HEK293 (cell line): ENCODE results near the gene ZMYM4.
A peak's percentile ranks its signal among the peaks of the same experiment; 100 is the strongest.

Experiments
- CTCF ChIA-PET: fragments of 350-600 bp; formaldehyde crosslinking; extraction: SDS; loops from one replicate; lab custom pipeline; 2021; ENCODE audit warnings: antibody characterized with exemption; lab: Yijun Ruan, JAX
- POLR2A ChIA-PET: fragments of 300-600 bp; formaldehyde crosslinking; extraction: SDS; loops from one replicate; lab custom pipeline; 2020; ENCODE audit warnings: antibody characterized with exemption, inconsistent platforms; lab: Yijun Ruan, JAX
- H3K27ac ChIP-seq: fragments of 200-500 bp; sonication (Bioruptor generic); 2 replicates; pipeline ENCODE4 v1.5.1; 2014; ENCODE audit warnings: low read depth, low read length, control low read depth, inconsistent platforms; ENCODE audit errors: extremely low read depth
- H3K36me3 ChIP-seq, 2 experiments: fragments of 200-500 bp in 1 of 2; sonication (Bioruptor generic) in 1 of 2; 1 replicate in 1 of 2; 2 replicates in 1 of 2; pipeline ENCODE4 v1.5.1; 2014 to 2017; ENCODE audit warnings: inconsistent platforms in 2 of 2, low read length in 2 of 2; ENCODE audit not compliant: control insufficient read depth in 2 of 2, insufficient read depth in 1 of 2
- H3K4me1 ChIP-seq: fragments of 200-500 bp; sonication (Bioruptor generic); 2 replicates; pipeline ENCODE4 v1.5.1; 2014; ENCODE audit warnings: mild to moderate bottlenecking, low read length, inconsistent platforms; ENCODE audit not compliant: control insufficient read depth, insufficient read depth
- H3K4me3 ChIP-seq: 2 replicates; pipeline ENCODE4 v1.5.1; 2011; ENCODE audit warnings: low read depth, mild to moderate bottlenecking, control low read depth, low read length, moderate library complexity
- H3K9me3 ChIP-seq: fragments of 200-500 bp; sonication (Bioruptor generic); 2 replicates; pipeline ENCODE4 v1.5.1; 2014; ENCODE audit warnings: low read depth, low read length, inconsistent platforms; ENCODE audit not compliant: control insufficient read depth, insufficient read depth
- GFI1B ChIP-seq: fragments of 450-650 bp; formaldehyde crosslinking; IDR thresholded peaks from 2 replicates; pipeline ENCODE4 v1.5.1; 2016; ENCODE audit warnings: missing biosample characterization, missing genetic modification characterization
- PRDM1 ChIP-seq: fragments of 450-650 bp; formaldehyde crosslinking; IDR thresholded peaks from 2 replicates; pipeline ENCODE4; 2016; ENCODE audit warnings: missing biosample characterization, missing genetic modification characterization
- SETDB1 ChIP-seq: IDR thresholded peaks from one replicate; pipeline ENCODE4 v1.6.1; 2017; ENCODE audit warnings: mild to moderate bottlenecking, low read length, moderate library complexity, mixed read lengths; ENCODE audit not compliant: insufficient read length
- TRIM28 ChIP-seq: IDR thresholded peaks from 2 replicates; pipeline ENCODE4 v1.6.1; 2011; ENCODE audit warnings: low read length, control low read depth, borderline replicate concordance
- YY2 ChIP-seq: fragments of 450-650 bp; formaldehyde crosslinking; IDR thresholded peaks from 2 replicates; pipeline ENCODE4 v1.5.1; 2016; ENCODE audit warnings: missing biosample characterization, missing genetic modification characterization
- ZNF112 ChIP-seq: fragments of 450-650 bp; formaldehyde crosslinking; IDR thresholded peaks from 2 replicates; pipeline ENCODE4 v1.5.0; 2017; ENCODE audit warnings: missing biosample characterization, missing genetic modification characterization
- ZNF366 ChIP-seq: fragments of 450-650 bp; formaldehyde crosslinking; conservative IDR thresholded peaks from 2 replicates; pipeline ENCODE4 v1.5.1; 2016; ENCODE audit warnings: missing biosample characterization, missing genetic modification characterization
- ZNF416 ChIP-seq: fragments of 450-650 bp; formaldehyde crosslinking; IDR thresholded peaks from 2 replicates; pipeline ENCODE4 v1.5.1; 2016; ENCODE audit warnings: missing biosample characterization, missing genetic modification characterization
- ZNF433 ChIP-seq: fragments of 450-650 bp; formaldehyde crosslinking; IDR thresholded peaks from 2 replicates; pipeline ENCODE4 v1.5.1; 2016; ENCODE audit warnings: missing biosample characterization, missing genetic modification characterization, low read depth
- ZNF473 ChIP-seq: fragments of 450-650 bp; formaldehyde crosslinking; IDR thresholded peaks from 2 replicates; pipeline ENCODE4 v1.5.1; 2017; ENCODE audit warnings: missing biosample characterization, missing genetic modification characterization
- ZNF529 ChIP-seq: fragments of 450-650 bp; formaldehyde crosslinking; IDR thresholded peaks from 2 replicates; pipeline ENCODE4 v1.5.1; 2017; ENCODE audit warnings: missing genetic modification characterization, missing biosample characterization; ENCODE audit not compliant: insufficient replicate concordance
- ZNF548 ChIP-seq: fragments of 450-650 bp; formaldehyde crosslinking; IDR thresholded peaks from 2 replicates; pipeline ENCODE4 v1.5.1; 2016; ENCODE audit warnings: missing biosample characterization, missing genetic modification characterization
- ZNF596 ChIP-seq: fragments of 450-650 bp; IDR thresholded peaks from 2 replicates; pipeline ENCODE4 v1.5.0; 2018; ENCODE audit warnings: missing biosample characterization, mild to moderate bottlenecking, missing genetic modification characterization, moderate library complexity
- ZNF626 ChIP-seq: fragments of 450-650 bp; sonication (Bioruptor Pico); formaldehyde crosslinking; IDR thresholded peaks from 2 replicates; pipeline ENCODE4 v1.5.1; 2018; ENCODE audit warnings: missing biosample characterization, missing genetic modification characterization, inconsistent platforms
- ZNF670 ChIP-seq: fragments of 450-650 bp; formaldehyde crosslinking; IDR thresholded peaks from 2 replicates; pipeline ENCODE4 v1.5.1; 2016; ENCODE audit warnings: missing biosample characterization, missing genetic modification characterization, low read depth
- ZNF791 ChIP-seq: fragments of 450-650 bp; formaldehyde crosslinking; IDR thresholded peaks from 2 replicates; pipeline ENCODE4 v1.5.1; 2016; ENCODE audit warnings: missing biosample characterization, missing genetic modification characterization
- TF ChIP-seq, protein P1 (sequence below): IDR thresholded peaks from 2 replicates; pipeline ENCODE4 v1.6.1; 2011; ENCODE audit warnings: mild to moderate bottlenecking, low read depth, low read length, borderline replicate concordance
- TF ChIP-seq, protein P2 (sequence below): fragments of 450-650 bp; formaldehyde crosslinking; conservative IDR thresholded peaks from 2 replicates; pipeline ENCODE4 v1.5.1; 2016; ENCODE audit warnings: low read depth, missing biosample characterization, missing genetic modification characterization

ZMYM4 gene

DNA sequence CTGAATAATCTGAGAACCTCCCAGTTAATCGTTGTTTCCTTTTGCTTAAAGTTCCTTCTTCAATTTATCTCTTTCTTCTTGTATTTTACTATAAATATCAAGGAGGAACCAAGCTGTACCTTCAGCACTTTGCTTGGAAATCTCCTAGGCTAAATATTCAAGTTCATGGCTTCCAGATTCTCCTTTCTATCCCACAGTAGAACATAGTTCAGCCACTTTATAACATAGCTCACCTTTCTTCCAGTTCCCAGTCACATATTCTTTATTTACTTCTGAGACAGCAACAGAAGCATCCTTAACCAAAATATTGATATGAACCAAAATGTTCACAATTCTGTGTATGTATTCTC is 11.0 kb downstream of the ZMYM4 start:
- ChIA-PET POLR2A (no interaction called here), CTCF (no interaction called here)
- TF ChIP-seq ZNF670 (no peak), SETDB1 (peak; percentile 42), ZNF416 (no peak)
- Histone ChIP-seq H3K27ac (no peak overlapping the region), H3K36me3 (peaks cover 3 to 30% of the 10 kb centered on the region in 2 experiments; a peak in 2 of 3 replicates), H3K4me3 (no peak overlapping the region), H3K4me1 (no peaks in the 10 kb centered on the region), H3K9me3 (no peaks in the 10 kb centered on the region)

DNA sequence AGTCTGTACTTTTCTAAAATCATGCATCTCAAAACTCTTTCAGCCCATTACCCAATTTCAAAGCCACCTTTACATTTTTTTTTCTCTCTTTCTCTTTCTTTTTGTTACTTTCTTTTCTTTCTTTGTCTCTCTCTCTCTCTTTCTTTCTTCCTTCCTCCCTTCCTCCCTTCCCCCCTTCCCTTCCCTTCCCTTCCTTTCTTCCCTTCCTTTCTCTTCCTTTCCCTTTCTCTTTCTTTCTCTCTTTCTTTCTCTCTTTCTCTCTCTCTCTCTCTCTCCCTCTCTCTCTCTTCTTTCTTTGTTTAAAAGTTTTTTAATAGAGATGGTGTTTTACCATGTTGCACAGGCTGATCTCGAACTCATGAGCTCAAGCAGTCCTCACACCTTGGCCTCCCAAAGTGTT is 11.5 kb downstream of the ZMYM4 start:
- peaks cover 3 to 35% of the 10 kb centered on the region in 2 experiments; a peak in 2 of 3 replicates for H3K36me3 ChIP-seq
- peak; percentile 83 for TF ChIP-seq ZNF366 (tag by site-specific recombination)
- TF ChIP-seq ZNF596 (tag by site-specific recombination) = peak; percentile 86
- peak; percentile 99 for TF ChIP-seq PRDM1
- TF ChIP-seq, protein P1, sequence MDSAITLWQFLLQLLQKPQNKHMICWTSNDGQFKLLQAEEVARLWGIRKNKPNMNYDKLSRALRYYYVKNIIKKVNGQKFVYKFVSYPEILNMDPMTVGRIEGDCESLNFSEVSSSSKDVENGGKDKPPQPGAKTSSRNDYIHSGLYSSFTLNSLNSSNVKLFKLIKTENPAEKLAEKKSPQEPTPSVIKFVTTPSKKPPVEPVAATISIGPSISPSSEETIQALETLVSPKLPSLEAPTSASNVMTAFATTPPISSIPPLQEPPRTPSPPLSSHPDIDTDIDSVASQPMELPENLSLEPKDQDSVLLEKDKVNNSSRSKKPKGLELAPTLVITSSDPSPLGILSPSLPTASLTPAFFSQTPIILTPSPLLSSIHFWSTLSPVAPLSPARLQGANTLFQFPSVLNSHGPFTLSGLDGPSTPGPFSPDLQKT = no peak
- POLR2A ChIA-PET = no interaction called here

DNA sequence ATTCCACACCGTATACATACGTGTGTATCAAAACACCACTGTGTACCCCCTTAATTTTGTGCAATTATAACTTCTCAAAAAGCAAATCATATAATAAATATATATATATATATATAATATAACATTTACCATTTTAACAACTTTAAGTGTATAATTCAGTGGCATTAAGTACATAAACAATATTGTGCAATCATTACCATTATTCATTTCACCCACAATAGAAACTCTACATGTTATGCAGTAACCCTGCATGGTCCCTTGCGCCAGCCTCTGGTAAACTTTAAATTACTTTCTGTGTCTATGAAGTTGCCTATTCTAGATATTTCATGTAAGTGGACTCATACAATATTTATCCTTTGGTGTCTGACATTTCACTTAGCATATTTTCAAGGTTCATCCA is 13.1 kb downstream of the ZMYM4 start:
- no peak overlapping the region for H3K27ac ChIP-seq
- CTCF ChIA-PET = no interaction called here
- no peak overlapping the region for H3K4me3 ChIP-seq
- H3K36me3 ChIP-seq = peaks cover 3 to 37% of the 10 kb centered on the region in 2 experiments; a peak in 2 of 3 replicates
- no peaks in the 10 kb centered on the region for H3K4me1 ChIP-seq
- POLR2A ChIA-PET = no interaction called here
- no peaks in the 10 kb centered on the region for H3K9me3 ChIP-seq
- TF ChIP-seq ZNF791 (tag by site-specific recombination) (no peak), ZNF548 (tag by site-specific recombination) (no peak)

More for the DNA sequence above, 11.5 kb downstream of the ZMYM4 start:
- CTCF ChIA-PET = no interaction called here
- H3K27ac ChIP-seq = no peak overlapping the region
- no peaks in the 10 kb centered on the region for H3K4me1 ChIP-seq
- no peaks in the 10 kb centered on the region for H3K9me3 ChIP-seq
- no peak overlapping the region for H3K4me3 ChIP-seq

DNA sequence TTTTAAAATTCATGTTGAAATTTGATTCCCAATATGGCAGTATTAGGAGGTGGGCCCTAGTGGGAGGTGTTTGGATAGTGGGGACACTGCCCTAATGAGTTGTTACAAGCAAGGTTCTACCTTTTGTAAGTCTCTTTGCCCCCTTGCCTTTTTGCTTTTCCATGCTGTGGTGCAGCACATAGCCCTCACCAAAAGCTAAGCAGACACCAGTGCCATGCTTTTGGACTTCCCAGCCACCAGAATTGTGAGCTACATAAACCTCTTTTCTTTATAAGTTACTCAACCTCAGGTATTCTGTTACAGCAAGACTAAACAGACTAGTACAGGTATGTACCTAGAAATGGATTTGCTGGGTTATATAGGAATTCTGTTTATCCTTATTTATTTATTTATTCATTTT is 13.7 kb downstream of the ZMYM4 start:
- POLR2A ChIA-PET = no interaction called here
- TF ChIP-seq YY2 (tag by site-specific recombination) (no peak), ZNF529 (tag by site-specific recombination) (no peak), TRIM28 (0 out of 2 replicates have a peak, but pooled peaks have one; percentile 34), ZNF473 (tag by site-specific recombination) (no peak), ZNF112 (tag by site-specific recombination) (no peak), SETDB1 (peak; percentile 88), ZNF433 (tag by site-specific recombination) (no peak), GFI1B (tag by site-specific recombination) (no peak), ZNF626 (tag by site-specific recombination) (no peak)
- TF ChIP-seq, protein P2, sequence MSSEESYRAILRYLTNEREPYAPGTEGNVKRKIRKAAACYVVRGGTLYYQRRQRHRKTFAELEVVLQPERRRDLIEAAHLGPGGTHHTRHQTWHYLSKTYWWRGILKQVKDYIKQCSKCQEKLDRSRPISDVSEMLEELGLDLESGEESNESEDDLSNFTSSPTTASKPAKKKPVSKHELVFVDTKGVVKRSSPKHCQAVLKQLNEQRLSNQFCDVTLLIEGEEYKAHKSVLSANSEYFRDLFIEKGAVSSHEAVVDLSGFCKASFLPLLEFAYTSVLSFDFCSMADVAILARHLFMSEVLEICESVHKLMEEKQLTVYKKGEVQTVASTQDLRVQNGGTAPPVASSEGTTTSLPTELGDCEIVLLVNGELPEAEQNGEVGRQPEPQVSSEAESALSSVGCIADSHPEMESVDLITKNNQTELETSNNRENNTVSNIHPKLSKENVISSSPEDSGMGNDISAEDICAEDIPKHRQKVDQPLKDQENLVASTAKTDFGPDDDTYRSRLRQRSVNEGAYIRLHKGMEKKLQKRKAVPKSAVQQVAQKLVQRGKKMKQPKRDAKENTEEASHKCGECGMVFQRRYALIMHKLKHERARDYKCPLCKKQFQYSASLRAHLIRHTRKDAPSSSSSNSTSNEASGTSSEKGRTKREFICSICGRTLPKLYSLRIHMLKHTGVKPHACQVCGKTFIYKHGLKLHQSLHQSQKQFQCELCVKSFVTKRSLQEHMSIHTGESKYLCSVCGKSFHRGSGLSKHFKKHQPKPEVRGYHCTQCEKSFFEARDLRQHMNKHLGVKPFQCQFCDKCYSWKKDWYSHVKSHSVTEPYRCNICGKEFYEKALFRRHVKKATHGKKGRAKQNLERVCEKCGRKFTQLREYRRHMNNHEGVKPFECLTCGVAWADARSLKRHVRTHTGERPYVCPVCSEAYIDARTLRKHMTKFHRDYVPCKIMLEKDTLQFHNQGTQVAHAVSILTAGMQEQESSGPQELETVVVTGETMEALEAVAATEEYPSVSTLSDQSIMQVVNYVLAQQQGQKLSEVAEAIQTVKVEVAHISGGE (tag by site-specific recombination) = no peak

More for the DNA sequence above, 13.7 kb downstream of the ZMYM4 start:
- Histone ChIP-seq H3K9me3 (no peaks in the 10 kb centered on the region), H3K4me3 (no peak overlapping the region), H3K36me3 (peaks cover 3 to 37% of the 10 kb centered on the region in 2 experiments; a peak in 2 of 3 replicates), H3K27ac (no peak overlapping the region), H3K4me1 (no peaks in the 10 kb centered on the region)
- CTCF ChIA-PET = interaction anchor here (0.8 kb wide), 1 partner anchor 430 kb away, joined by 3 read pairs; no protein-coding TSS in a partner anchor
